Activated T-cell treated with anti-CD3 and anti-CD28 coated beads, Interleukin-2, amount 50 U/mL, for 48 hours (primary cell): ENCODE results near the gene PEDS1.
A peak's percentile ranks its signal among the peaks of the same experiment; 100 is the strongest.

ENCODE experiments used
- DNase-seq, 2 experiments: peaks; one replicate each; pipeline ENCODE4 v3.0.0-alpha.2; 2020

PEDS1 gene

DNA sequence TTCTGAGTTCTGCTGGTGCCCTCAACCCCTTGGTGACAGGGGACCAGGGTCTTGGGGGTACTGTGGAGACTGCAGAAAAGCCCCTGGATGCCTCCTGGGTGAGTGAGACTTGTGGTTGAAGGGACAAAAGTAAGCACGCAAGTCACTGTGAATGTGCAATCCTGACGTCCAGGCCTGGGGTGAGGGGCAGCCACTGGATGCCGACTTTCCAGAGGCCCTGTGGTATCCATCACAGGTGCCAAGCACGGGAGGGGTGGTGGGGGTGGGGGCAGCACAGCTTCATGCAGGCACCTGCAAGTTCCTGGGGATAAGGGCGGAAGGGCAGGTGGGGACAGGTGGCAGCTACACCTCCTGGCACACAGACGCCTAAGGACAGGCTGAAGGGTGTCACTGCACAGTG is 20.5 kb downstream of the PEDS1 start:
- DNase-seq: no peak

DNA sequence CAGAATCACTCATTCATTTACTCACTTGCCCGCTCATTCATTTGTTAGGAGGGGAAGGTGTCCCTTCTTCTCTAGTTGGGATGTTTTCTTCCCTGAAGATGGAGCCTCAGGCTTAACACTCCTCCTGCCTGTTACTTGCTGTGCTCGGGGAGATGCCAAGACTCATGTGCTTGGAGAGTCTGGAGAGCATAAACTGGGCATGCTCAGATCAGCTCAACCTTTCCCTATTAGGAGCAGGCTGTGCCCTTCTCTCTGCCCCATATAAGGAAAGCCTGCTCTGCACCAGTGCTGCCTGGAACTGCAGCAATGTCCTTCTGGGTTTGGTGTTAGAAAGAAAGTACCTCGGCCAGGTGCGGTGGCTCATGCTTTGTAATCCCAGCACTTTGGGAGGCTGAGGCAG is 22.5 kb downstream of the PEDS1 start:
- no peak for DNase-seq

DNA sequence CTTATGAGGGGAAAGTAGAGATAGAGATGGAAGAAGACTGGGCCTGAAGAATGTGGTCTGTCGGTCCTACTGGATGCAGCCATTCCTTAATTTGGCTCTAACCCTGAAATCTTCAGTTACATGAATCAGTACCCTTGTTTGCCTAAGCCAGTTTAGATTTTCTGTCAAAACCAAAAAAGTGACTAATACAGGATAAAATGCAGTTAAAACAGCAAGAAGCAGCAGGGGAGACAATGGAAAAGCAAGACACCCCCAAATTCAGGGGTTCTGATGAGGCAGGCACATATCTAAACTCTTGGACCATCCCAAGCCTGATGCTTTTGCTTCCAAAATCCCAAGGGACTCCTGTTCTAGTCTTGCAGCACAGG is 23.2 kb downstream of the PEDS1 start:
- no peak for DNase-seq

DNA sequence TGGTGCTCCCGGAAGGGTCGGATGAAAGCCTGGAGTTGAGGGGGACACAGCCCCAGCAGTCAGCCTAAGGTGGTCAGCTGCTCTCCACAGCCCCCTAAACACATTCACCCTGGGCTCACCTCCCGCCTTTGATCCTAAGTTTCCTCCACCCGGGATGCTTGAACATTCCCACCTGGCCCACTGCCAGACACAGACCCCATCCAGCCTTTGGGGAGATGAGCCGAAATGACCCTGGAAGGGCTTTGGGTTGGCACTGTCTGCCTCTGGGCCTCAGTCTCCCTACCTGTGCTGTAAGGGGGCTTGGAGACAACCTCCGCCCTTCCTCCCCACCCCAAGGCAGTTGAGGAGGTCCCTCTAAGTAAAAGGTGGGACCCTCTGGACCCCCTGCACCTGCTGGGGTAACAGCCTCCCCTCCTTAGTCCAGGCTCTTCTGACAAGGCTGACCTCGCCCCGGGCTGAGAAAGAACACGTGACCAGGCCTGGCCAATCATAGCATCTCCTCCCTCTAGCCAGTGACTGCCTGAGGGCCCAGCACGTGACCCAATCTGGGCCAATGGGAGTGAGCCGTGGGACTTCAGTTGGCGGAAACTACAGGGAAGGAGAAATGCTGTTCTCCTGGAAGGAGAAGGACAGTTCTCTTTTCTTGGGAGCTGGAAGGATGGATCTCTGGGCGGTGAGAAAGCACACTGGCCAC is 23.7 kb downstream of the PEDS1 start:
- no peak for DNase-seq

DNA sequence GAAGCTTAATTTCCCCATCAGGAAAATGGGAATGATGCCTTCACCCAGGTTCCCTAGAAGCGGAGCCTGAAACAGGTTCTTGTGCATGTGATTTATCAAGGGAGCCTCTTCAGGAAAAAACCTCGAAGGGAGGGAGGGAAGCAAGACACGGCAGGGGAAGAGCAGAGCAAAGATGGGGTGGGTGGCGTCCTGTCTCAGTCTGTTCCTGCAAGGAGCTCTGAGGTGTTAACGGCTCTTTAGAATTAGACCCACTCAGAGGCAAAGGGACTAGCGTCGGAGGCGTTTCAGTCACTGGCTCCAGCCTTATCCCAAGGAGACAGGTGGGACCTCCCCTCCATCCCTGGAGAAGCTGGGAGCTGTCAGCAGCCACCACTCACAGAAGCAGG is 25.0 kb downstream of the PEDS1 start:
- no peak for DNase-seq

DNA sequence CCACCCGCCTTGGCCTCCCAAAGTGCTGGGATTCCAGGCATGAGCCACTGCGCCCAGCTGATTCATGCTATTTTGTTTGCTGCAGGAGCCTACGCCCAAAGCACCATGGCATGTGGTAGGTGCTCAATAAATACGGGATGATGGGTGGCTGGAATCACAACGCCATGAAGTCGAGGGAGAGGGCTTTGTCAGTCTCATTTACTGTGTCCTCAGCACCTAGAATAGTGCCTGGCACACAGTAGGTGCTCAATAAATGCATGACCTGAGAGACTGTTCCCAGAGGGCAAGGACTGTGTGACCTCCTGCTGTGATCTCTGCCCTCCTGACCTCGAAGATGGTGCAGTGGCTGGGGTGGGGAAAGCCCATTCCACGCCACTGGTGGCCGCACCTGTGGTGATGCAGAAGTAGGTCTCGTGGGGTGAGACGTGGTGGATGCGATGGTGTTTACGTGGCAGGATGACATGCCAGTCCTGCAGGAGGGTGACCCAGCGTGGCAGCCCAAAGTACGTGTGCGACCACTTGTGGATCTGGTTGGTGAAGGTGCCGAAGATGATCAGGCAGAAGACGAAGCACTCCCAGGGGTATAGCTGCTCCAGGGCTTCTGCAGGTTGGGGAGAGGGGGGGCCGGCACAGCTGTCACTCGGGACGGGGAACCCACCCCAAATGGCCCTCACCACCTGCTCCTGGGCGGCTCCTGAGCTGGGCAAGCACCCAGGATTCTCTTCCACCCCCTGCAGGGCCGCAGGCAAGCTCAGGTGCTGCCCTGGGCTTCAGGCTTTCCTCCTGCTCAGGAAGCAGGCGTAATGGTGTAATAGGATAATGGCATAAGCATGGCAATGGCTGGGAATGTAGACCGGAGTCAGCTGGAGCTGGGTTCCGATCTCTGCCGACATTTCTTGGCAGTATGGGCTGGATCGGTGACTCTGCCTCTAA is 25.7 kb downstream of the PEDS1 start:
- DNase-seq: no peak

DNA sequence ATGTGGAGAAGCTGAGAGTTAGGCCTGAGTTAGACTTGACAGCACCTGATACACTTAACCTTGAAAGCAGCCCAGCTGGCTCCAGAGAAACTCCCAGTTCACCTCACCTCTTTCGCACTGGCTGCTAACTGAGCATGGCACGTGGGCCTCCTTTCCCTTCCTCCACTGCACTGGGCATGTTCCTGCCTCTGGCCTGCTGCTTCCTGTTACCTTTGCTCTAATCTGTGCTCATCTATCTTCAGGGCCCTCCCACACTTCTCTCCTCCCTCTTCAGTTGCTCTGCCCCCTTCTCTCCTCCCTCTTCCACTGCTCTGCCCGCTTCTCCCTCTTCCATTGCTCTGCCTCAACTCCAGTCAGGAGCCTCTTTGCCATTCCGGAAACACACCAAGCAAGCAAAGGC is 26.9 kb downstream of the PEDS1 start:
- DNase-seq: no peak

DNA sequence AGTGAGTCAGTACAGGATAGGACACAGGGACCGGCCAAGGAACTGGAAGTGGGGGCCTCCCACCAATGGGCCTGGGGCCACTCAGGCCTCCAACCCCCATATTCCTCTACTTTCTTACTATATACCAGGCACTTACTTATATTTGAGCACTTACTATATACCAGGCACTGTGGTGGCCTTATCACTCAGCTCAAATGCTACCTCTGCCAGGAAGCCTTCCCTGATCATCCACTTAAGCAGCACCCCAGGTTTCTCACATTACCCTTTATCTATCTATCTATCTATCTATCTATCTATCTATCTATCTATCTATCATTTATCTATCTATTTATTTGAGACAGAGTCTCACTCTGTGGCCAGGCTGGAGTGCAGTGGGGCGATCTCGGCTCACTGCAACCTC is 28.2 kb downstream of the PEDS1 start:
- no peak for DNase-seq

DNA sequence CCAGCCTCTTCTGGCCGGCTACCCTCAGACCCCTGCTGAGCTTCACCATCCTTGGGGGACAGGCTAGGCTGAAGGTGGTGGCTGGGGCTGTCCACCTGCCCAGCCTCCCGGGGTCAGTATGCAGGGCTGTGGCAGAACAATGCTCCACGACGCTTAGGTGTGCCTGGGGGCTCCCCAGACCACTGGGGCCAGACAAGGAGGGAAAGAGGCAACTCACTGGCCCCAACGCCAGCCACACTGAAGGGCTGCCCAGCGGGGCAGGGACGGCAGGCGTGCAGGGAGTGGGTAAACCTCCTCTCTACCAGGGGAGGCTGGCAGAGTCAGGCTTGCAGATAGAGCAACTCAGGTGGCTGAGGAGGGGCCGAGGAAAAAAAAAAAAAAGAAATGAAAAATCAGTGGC is 29.0 kb downstream of the PEDS1 start:
- no peak for DNase-seq

DNA sequence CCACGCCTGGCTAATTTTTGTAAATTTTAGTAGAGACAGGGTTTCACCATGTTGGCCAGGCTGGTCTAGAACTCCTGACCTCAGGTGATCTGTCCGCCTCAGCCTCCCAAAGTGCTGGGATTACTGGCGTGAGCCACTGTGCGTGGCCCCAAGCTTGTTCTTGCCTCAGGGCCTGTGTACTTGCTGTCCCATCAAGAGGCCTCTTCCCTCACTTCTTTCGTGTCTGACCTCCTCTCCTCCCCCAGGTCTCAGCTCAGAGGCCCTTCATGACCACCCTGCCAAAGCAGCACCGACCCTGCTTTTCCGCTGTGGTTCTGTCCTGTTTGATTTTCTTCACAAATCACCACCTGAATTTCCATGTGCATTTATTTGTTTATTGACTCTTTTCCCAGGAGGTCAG is 30.1 kb downstream of the PEDS1 start:
- DNase-seq: no peak

DNA sequence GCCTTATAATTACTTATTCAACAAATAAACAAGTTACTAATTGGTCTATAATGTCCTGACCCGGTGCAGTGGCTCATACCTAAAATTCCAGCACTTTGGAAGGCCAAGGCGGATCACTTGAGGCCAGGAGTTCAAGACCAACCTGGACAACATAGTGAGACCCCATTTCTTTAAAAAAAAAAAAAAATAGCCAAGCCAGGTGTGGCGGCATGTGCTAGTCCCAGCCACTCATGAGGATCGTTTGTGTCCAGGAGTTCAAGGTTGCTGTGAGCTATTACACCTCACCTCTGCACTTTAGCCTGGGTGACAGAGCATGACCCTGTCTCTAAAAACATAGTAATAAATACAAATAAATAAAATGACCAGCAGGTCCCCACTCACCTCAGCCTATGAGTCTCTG is 30.8 kb downstream of the PEDS1 start:
- no peak for DNase-seq

DNA sequence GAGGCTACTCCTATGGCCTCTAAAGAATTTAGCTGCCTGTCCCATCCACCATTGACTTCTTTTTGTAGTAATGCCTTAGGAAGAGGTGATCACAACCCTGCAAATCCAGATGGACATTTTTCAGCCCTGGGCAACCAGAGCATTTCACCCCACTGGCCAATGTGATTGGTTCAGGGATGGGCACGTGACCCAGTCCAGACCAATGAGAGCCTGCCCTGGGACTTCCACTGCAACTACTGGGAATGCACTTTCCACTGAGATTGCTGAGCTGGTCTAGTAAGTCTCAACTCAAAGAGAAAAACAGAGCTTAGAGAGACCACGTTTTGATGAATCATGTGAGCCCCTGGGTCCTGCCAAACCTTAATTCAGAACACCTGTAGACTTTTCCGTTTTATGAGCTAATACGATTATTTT is 31.7 kb downstream of the PEDS1 start:
- no peak for DNase-seq

DNA sequence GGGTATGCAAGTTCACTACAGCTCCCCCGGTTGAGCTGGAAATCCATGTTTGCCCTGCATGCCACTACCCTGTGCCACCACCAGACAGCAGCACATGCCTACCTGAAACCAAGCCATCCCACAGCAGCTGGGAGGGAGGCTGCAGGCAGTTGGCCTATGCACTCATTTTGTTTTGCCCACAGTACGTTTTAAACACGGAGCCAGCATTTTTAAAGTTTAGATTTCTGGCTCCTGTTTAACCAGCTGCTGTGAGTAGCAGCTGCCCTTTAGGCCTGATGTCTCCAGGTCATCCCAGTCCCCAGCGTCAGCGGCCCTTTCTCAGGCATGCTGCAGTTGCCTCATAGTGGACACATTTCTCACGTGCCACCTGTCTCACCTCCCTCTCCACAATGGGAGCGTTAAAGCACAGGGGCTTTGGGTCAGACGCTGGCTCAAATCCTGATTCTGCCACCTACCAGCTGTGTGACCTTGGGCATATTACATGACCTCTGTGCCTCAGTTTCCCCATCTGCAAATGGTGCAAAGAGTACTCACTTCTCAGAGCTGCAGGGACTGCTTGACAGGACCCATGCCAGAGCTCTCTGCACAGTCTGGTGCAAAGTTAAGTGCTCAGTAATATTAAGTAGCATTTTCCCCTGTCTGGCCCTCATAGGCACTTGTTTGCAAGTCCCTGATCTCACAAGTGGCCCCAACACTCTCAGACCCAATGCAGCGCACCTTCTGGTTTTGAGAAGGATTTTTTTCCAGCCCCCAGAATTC is 32.4 kb downstream of the PEDS1 start:
- peak; percentile 63 to 70 for DNase-seq

DNA sequence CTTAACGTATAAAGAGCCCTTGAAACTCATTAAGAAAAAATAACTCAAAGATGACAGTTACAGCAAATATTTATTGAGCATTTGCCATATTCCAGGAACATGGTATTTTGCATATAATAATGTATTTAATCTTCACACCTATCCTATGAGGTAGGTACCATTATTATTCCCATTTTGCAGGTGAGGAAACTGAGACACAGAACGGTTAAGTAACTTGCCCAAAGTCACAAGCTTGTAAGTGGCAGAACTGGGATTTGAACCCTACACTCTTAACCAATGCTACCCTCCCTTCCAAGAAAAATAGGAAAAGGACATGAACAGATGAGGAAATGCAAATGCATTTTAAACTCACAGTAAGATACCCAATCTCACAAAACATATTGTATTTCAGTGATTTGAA is 35.3 kb downstream of the PEDS1 start:
- DNase-seq: no peak

DNA sequence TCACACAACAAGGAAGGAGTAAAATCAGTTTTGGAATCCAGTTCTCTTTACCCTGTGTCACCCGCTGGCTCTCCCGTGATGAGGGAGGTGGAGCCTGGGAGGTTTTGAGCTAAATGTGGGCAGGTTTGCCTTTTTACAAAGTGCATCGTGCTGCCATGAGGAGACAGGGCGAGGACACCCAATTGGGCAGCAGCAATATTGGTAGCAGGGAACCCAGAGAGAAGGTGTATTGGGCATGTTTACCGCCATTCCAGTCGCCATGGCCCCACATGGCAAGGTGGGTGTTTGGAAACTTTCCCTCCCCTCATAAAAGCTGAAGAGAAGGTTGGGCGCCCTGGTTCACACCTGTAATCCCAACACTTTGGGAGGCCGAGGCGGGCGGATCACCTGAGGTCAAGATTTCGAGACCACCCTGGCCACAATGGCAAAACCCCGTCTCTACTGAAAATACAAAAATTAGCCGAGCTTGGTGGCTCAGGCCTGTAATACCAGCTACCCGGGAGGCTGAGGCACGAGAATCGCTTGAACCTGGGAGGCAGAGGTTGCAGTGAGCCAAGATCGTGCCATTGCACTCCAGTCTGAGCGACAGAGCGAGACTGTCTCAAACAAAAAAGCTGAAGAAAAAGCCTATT is 37.0 kb downstream of the PEDS1 start:
- no peak for DNase-seq

DNA sequence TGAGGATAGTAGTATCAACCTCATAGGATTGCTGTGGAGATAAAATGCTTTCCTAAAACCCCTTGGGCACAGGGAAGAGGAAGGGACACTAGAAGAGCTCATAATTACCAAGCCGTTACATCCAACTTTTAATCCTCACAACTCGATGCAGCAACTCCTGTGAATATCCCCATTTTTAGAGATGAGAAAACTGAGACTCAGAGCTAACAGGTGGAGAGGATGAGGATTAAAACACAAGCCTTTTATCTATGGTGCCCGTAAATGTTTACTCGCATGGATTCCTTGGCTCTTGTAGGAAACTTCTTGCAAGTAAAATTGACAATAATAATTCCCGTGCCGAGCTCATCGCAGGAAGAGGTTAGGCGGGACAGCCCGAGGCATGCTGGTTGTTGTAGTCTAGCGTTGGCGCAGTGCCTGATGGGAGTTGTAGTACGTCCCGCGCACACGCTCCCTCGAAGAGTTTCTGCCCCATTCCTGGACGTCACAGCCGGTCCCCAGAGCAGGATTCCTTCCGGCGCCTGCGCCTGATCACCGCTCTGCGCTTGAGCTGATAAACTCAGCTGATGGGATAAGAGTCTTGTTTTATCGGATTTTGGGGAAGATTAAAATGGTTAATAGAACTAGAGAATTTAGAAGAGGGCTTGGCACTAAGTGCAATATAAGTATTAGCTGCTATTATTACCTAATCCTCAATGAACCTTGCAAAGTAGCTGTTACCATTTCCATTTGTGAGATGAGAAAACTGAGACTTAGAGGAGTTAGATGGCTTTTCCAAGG is 37.7 kb downstream of the PEDS1 start:
- peak; percentile 87 to 92 for DNase-seq

DNA sequence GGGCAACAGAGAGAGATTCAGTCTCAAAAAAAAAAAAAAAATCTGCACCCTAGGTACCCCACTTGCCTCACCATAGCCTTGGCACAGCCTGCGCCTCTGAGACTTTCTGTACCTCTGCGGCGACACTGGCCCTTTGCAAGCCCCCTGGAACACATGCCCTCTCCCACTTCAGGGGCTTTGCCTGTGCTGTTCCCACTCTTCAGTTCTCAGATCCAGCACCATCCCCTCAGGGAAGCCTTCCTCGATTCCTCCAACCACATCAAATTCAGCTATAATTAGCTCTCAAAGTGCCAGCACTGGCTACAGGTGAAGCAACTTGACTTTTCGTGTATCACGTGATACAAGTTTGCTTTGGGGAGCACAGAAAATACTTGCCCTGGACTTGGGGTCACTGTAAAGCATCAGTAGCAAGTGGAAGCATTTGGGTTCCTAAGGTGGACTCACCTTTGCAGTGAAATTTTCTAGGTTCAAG is 38.4 kb downstream of the PEDS1 start:
- no peak for DNase-seq

DNA sequence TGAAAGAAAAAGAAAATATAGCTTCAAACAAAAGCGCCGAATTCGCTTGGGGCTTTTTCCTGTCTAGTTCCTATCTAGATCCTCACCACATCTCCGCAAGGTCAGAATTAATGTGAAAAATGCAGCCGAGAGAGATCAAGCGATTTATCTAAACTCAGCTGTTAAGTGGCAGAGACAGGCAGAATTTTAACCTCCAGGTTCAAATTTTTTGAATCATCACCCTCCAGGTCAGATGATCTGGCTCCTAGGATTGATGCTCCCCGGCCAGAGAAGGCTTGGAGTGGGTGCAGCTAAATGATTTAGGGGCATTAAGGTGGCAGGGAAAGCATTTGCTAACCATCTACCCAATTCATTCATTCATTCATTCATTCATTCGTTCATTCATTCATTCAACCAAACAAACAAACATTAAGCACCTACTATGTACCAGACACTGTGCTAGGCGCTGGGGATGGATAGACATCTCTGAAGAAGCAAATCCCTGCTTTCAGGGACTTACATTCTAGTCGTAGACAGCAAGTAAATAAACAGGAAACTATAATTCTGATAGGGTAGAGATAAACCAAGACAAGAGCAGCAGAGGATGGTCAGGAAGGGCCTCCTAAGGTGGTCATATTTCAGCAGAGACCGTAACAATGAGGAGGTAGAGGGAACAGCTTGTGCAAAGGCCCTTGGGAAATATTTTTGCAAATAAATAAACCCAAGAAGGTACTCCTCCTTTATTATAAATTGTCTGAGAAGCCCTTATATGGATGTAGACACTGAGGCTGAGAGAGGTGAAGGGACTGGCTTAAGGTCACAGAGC is 39.9 kb downstream of the PEDS1 start:
- DNase-seq: no peak

DNA sequence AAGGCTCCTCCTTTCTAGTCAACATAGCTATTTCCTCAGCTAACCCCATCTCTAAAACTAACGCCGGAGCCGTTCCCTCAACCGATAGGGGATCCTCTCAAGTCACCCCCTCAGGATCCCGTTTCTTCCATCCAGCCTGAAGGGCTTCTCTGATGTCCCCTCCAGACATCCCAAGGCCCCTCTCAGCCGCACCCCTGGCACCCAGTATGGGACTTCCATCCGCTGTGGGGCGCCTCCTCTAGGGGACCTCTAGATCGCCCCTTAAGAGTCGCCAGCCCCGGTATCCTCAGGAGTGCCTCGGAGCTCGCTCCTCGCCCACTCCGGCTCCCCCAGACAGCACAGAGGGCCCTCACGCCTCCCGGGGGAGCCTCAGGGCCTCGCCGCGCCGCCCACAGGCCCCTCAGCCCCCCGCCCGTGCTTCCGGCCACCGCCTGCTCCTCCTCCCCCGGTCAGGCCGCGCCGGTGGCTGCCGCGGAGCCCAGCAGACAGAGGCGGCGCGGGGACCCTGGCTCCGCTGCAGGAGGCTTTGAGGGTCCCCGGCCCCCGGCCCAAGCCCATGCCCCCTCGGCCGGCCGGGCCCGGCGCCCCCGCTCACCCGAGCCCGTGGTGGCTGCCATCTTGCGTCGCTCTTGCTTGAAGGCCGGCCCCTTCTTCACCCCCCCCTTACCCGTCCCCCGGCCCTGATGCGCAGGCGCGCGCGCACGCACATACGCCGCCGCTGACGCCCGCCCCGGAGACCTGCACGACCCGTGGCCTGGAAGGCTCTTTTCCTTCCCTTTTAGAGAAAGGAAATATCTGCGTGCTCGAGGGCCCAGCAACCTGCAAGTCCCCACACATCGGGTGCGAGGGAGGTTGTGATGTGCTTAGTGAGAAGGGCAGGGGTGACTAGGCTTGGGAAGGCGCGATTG is 40.8 kb downstream of the PEDS1 start, which contains the start of gene UBE2V1:
UBE2V1 (minus strand) TSS at position 639 of the 908 bp plus-strand sequence; CDS start at position 617, 22 bp downstream.
- peak; percentile 89 to 92 for DNase-seq
